GM12864 (cell line): ENCODE measurements around the gene CHRNB2.

Experiments
- DNase-seq: peaks from one replicate; pipeline ENCODE4 v3.0.0-alpha.2; 2011; ENCODE audit warnings: low read depth
- H3K4me3 ChIP-seq: 2 replicates; pipeline ENCODE4 v1.5.1; 2011; ENCODE audit warnings: mild to moderate bottlenecking, low read depth, low read length, control low read depth
- CTCF ChIP-seq: IDR thresholded peaks from 2 replicates; pipeline ENCODE4 v1.5.1; 2011; ENCODE audit warnings: low read depth, mild to moderate bottlenecking, moderate library complexity, low read length, control low read depth, inconsistent platforms; ENCODE audit errors: missing control alignments

Gene CHRNB2

GRCh38 chr1:154608397-154609270, 41.1 kb downstream of the CHRNB2 start:
- no peak for TF ChIP-seq CTCF
- DNase-seq: no peak
- H3K4me3 ChIP-seq: peak overlapping the region; percentile 73

DNA sequence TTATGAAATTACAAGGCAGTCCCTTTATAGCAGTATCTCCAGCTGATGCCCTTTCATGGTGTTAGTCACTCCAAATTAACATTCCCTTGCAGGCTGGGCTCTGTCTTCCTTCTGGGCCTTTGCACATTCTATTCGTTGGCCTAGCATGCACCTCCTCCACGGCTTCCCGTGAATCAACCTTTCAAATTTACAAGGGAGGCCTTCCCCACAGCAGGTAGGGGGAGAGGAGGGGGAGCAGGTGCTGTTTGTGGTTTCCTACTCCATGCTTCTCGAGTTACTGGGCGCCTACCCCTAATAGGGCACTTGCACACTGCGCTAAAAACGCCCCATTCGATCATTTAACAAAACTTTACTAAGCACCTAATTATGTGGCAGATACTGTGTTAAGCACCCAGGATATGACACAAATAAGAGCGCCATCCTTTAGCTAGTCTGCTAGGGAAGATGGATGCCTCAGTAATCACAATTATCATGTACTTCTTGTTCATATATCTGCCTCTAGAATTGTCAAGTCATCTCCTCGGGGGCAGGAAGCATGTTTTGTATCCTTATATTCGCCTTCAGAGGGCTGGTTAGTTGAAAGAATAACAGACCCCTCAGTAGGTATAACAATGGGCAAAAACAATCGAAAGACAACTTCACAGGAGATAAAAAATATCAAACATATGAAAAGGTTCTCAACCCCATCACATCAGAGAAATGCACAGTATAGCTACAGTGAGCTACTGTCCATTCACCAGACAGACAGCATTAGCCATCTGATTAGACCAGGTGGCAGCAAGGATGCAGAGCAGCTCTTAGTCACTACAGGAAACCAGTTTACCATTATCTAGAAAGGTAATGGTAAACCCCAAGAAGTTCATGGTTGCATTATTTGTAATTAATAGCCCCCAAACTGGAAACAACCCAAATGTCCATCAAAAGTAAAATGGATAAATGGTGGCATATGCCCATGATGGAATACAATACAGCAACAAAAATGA, 42.1 kb downstream of the CHRNB2 start:
- TF ChIP-seq CTCF: no peak
- peak overlapping the region; percentile 73; the same call in 1 of the 2 replicates for H3K4me3 ChIP-seq
- DNase-seq: peak; percentile 43

GRCh38 chr1:154611150-154611862, 43.7 kb downstream of the CHRNB2 start:
- no peak for DNase-seq
- H3K4me3 ChIP-seq: no peak overlapping the region
- TF ChIP-seq CTCF: no peak

- DNase-seq: no peak
- TF ChIP-seq CTCF: no peak
- H3K4me3 ChIP-seq: no peak overlapping the region
These were observed 46.7 kb downstream of the CHRNB2 start for GRCh38 chr1:154614247-154614646.

- no peak for DNase-seq
- TF ChIP-seq CTCF: no peak
- no peak overlapping the region for H3K4me3 ChIP-seq
These were observed 47.3 kb downstream of the CHRNB2 start for GRCh38 chr1:154614901-154615300.

GRCh38 chr1:154615411-154615810, 47.8 kb downstream of the CHRNB2 start:
- H3K4me3 ChIP-seq: no peak overlapping the region
- no peak for DNase-seq
- no peak for TF ChIP-seq CTCF
